WTC11 (cell line): ENCODE results near the gene VPS52. TPM values are rescaled to one million over a fixed set of nuclear protein-coding genes. Genes with fewer than 3 reads are reported as not detected.

Source experiments
- ATF2 ChIP-seq: sonication (generic); formaldehyde crosslinking; IDR thresholded peaks from 2 replicates; pipeline ENCODE4 v1.8.1; 2022; ENCODE audit warnings: low read depth, missing genetic modification reagents, borderline replicate concordance
- ATF6 ChIP-seq: sonication (generic); formaldehyde crosslinking; IDR thresholded peaks from 2 replicates; pipeline ENCODE4 v1.8.1; 2023; ENCODE audit warnings: mild to moderate bottlenecking, missing genetic modification reagents
- EMX1 ChIP-seq: fragments of 250-450 bp; sonication (Bioruptor Pico); IDR thresholded peaks from 2 replicates; pipeline ENCODE4 v1.8.0; 2021; ENCODE audit warnings: mild to moderate bottlenecking
- ESRRA ChIP-seq: sonication (generic); formaldehyde crosslinking; IDR thresholded peaks from 2 replicates; pipeline ENCODE4 v1.8.1; 2022; ENCODE audit warnings: mild to moderate bottlenecking, missing genetic modification reagents, borderline replicate concordance
- ETV6 ChIP-seq: sonication (generic); formaldehyde crosslinking; IDR thresholded peaks from 2 replicates; pipeline ENCODE4 v1.8.1; 2022; ENCODE audit warnings: mild to moderate bottlenecking, missing genetic modification reagents
- FOXJ3 ChIP-seq: sonication (generic); formaldehyde crosslinking; IDR thresholded peaks from 2 replicates; pipeline ENCODE4 v1.9.0; 2021; ENCODE audit warnings: missing genetic modification reagents, mild to moderate bottlenecking, borderline replicate concordance
- FOXK1 ChIP-seq: sonication (generic); formaldehyde crosslinking; IDR thresholded peaks from 2 replicates; pipeline ENCODE4 v1.8.0; 2022; ENCODE audit warnings: mild to moderate bottlenecking, moderate library complexity, missing genetic modification reagents
- IRF2 ChIP-seq: sonication (generic); formaldehyde crosslinking; IDR thresholded peaks from 2 replicates; pipeline ENCODE4 v1.8.0; 2022; ENCODE audit warnings: low read depth, missing genetic modification reagents, borderline replicate concordance
- JAZF1 ChIP-seq: fragments of 250-450 bp; sonication (Bioruptor Pico); IDR thresholded peaks from 2 replicates; pipeline ENCODE4 v1.9.0; 2021; ENCODE audit warnings: moderate library complexity, mild to moderate bottlenecking, inconsistent platforms
- MAX ChIP-seq: sonication (generic); formaldehyde crosslinking; IDR thresholded peaks from 2 replicates; pipeline ENCODE4 v1.8.0; 2022; ENCODE audit warnings: mild to moderate bottlenecking, missing genetic modification reagents
- MXD4 ChIP-seq: fragments of 250-450 bp; sonication (Bioruptor Pico); IDR thresholded peaks from 2 replicates; pipeline ENCODE4 v1.8.0; 2021; ENCODE audit warnings: mild to moderate bottlenecking, moderate library complexity, borderline replicate concordance
- NFATC4 ChIP-seq: fragments of 250-450 bp; sonication (Bioruptor Pico); IDR thresholded peaks from 2 replicates; pipeline ENCODE4 v1.9.0; 2021; ENCODE audit warnings: mild to moderate bottlenecking
- NR2C2 ChIP-seq: sonication (generic); formaldehyde crosslinking; IDR thresholded peaks from 2 replicates; pipeline ENCODE4 v1.8.0; 2022; ENCODE audit warnings: mild to moderate bottlenecking, missing genetic modification reagents
- RORB ChIP-seq: fragments of 250-450 bp; sonication (Bioruptor Pico); IDR thresholded peaks from 2 replicates; pipeline ENCODE4 v1.9.0; 2021; ENCODE audit warnings: mild to moderate bottlenecking
- SMAD3 ChIP-seq: sonication (generic); formaldehyde crosslinking; IDR thresholded peaks from 2 replicates; pipeline ENCODE4 v1.8.0; 2022; ENCODE audit warnings: missing genetic modification reagents, mild to moderate bottlenecking, borderline replicate concordance
- TEAD4 ChIP-seq: sonication (generic); formaldehyde crosslinking; IDR thresholded peaks from 2 replicates; pipeline ENCODE4 v1.8.0; 2022; ENCODE audit warnings: mild to moderate bottlenecking, missing genetic modification reagents
- USF2 ChIP-seq: sonication (generic); formaldehyde crosslinking; IDR thresholded peaks from 2 replicates; pipeline ENCODE4 v1.8.1; 2023; ENCODE audit warnings: mild to moderate bottlenecking, missing genetic modification reagents, moderate library complexity
- total RNA-seq: library from RNA; stranded (reverse); gene quantifications from 3 replicates; pipeline ENCODE4 v1.2.3, GENCODE V29; 2021
- TF ChIP-seq, protein P1 (sequence below): sonication (generic); formaldehyde crosslinking; IDR thresholded peaks from 2 replicates; pipeline ENCODE4 v1.8.1; 2022; ENCODE audit warnings: low read depth, mild to moderate bottlenecking, moderate library complexity, missing genetic modification reagents, borderline replicate concordance
- TF ChIP-seq, protein P2 (sequence below): sonication (generic); formaldehyde crosslinking; IDR thresholded peaks from 2 replicates; pipeline ENCODE4 v1.8.1; 2022; ENCODE audit warnings: mild to moderate bottlenecking, moderate library complexity, missing genetic modification reagents
- TF ChIP-seq, protein P3 (sequence below): sonication (generic); formaldehyde crosslinking; IDR thresholded peaks from 2 replicates; pipeline ENCODE4 v1.8.1; 2022; ENCODE audit warnings: mild to moderate bottlenecking, missing genetic modification reagents, moderate library complexity, borderline replicate concordance
- TF ChIP-seq, protein P4 (sequence below): fragments of 250-450 bp; sonication (Bioruptor Pico); IDR thresholded peaks from 2 replicates; pipeline ENCODE4 v1.8.0; 2021; ENCODE audit warnings: mild to moderate bottlenecking
- TF ChIP-seq, protein P5 (sequence below): sonication (generic); formaldehyde crosslinking; IDR thresholded peaks from 2 replicates; pipeline ENCODE4 v1.8.1; 2023; ENCODE audit warnings: mild to moderate bottlenecking, missing genetic modification reagents
- TF ChIP-seq, protein P6 (sequence below): sonication (generic); formaldehyde crosslinking; IDR thresholded peaks from 2 replicates; pipeline ENCODE4 v1.8.0; 2023; ENCODE audit warnings: missing genetic modification reagents

VPS52 gene
- total RNA-seq, 1 experiment from 2014 or later: 46.8 TPM

GRCh38 chr6:33273924-33274902, 2.5 kb upstream of the VPS52 start (continued):
- TF ChIP-seq, protein P1, sequence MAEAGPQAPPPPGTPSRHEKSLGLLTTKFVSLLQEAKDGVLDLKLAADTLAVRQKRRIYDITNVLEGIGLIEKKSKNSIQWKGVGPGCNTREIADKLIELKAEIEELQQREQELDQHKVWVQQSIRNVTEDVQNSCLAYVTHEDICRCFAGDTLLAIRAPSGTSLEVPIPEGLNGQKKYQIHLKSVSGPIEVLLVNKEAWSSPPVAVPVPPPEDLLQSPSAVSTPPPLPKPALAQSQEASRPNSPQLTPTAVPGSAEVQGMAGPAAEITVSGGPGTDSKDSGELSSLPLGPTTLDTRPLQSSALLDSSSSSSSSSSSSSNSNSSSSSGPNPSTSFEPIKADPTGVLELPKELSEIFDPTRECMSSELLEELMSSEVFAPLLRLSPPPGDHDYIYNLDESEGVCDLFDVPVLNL (CRISPR knock-in tag): no peak
- TF ChIP-seq, protein P2, sequence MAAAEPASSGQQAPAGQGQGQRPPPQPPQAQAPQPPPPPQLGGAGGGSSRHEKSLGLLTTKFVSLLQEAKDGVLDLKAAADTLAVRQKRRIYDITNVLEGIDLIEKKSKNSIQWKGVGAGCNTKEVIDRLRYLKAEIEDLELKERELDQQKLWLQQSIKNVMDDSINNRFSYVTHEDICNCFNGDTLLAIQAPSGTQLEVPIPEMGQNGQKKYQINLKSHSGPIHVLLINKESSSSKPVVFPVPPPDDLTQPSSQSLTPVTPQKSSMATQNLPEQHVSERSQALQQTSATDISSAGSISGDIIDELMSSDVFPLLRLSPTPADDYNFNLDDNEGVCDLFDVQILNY: no peak
- TF ChIP-seq TEAD4 (CRISPR knock-in tag): no peak
- no peak for TF ChIP-seq MXD4 (CRISPR knock-in tag)
- no peak for TF ChIP-seq MAX
- no peak for TF ChIP-seq FOXJ3 (CRISPR knock-in tag)
- no peak for TF ChIP-seq ATF6
- TF ChIP-seq EMX1 (CRISPR knock-in tag): 0 out of 2 replicates have a peak, but pooled peaks have one; percentile 71
- TF ChIP-seq, protein P3, sequence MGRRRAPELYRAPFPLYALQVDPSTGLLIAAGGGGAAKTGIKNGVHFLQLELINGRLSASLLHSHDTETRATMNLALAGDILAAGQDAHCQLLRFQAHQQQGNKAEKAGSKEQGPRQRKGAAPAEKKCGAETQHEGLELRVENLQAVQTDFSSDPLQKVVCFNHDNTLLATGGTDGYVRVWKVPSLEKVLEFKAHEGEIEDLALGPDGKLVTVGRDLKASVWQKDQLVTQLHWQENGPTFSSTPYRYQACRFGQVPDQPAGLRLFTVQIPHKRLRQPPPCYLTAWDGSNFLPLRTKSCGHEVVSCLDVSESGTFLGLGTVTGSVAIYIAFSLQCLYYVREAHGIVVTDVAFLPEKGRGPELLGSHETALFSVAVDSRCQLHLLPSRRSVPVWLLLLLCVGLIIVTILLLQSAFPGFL: no peak
- TF ChIP-seq, protein P4, sequence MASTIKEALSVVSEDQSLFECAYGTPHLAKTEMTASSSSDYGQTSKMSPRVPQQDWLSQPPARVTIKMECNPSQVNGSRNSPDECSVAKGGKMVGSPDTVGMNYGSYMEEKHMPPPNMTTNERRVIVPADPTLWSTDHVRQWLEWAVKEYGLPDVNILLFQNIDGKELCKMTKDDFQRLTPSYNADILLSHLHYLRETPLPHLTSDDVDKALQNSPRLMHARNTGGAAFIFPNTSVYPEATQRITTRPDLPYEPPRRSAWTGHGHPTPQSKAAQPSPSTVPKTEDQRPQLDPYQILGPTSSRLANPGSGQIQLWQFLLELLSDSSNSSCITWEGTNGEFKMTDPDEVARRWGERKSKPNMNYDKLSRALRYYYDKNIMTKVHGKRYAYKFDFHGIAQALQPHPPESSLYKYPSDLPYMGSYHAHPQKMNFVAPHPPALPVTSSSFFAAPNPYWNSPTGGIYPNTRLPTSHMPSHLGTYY (CRISPR knock-in tag): no peak
- no peak for TF ChIP-seq ESRRA (CRISPR knock-in tag)
- TF ChIP-seq ATF2: no peak
- 0 out of 2 replicates have a peak, but pooled peaks have one; percentile 5 for TF ChIP-seq NFATC4 (CRISPR knock-in tag)
- TF ChIP-seq FOXK1: no peak
- TF ChIP-seq NR2C2 (CRISPR knock-in tag): no peak
- no peak for TF ChIP-seq IRF2 (CRISPR knock-in tag)
- TF ChIP-seq USF2: no peak
- TF ChIP-seq SMAD3 (CRISPR knock-in tag): no peak
- TF ChIP-seq RORB (CRISPR knock-in tag): no peak
- TF ChIP-seq, protein P5, sequence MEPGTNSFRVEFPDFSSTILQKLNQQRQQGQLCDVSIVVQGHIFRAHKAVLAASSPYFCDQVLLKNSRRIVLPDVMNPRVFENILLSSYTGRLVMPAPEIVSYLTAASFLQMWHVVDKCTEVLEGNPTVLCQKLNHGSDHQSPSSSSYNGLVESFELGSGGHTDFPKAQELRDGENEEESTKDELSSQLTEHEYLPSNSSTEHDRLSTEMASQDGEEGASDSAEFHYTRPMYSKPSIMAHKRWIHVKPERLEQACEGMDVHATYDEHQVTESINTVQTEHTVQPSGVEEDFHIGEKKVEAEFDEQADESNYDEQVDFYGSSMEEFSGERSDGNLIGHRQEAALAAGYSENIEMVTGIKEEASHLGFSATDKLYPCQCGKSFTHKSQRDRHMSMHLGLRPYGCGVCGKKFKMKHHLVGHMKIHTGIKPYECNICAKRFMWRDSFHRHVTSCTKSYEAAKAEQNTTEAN (CRISPR knock-in tag): no peak
- no peak for TF ChIP-seq ETV6 (CRISPR knock-in tag)
- TF ChIP-seq JAZF1 (CRISPR knock-in tag): no peak
- TF ChIP-seq, protein P6, sequence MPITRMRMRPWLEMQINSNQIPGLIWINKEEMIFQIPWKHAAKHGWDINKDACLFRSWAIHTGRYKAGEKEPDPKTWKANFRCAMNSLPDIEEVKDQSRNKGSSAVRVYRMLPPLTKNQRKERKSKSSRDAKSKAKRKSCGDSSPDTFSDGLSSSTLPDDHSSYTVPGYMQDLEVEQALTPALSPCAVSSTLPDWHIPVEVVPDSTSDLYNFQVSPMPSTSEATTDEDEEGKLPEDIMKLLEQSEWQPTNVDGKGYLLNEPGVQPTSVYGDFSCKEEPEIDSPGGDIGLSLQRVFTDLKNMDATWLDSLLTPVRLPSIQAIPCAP (CRISPR knock-in tag): no peak
- TF ChIP-seq, all 79 proteins: peak for 5
